BE2C (cell line): Measurements from ENCODE around the gene REEP1.

ENCODE experiments used
- DNase-seq: peaks from one replicate; pipeline ENCODE4 v3.0.0-alpha.2; 2020
- H3K27me3 ChIP-seq: fragments of 250-450 bp; sonication (Bioruptor Pico); 2 replicates; pipeline ENCODE4 v1.5.1; 2020; ENCODE audit warnings: mild to moderate bottlenecking
- H3K36me3 ChIP-seq: fragments of 250-450 bp; sonication (Bioruptor Pico); 2 replicates; pipeline ENCODE4 v1.5.1; 2020; ENCODE audit warnings: mild to moderate bottlenecking
- H3K4me1 ChIP-seq: fragments of 250-450 bp; sonication (Bioruptor Pico); 2 replicates; pipeline ENCODE4 v1.5.1; 2020
- H3K4me3 ChIP-seq: 2 replicates; pipeline ENCODE4 v1.5.1; 2011; ENCODE audit warnings: low read depth, low read length
- H3K9me3 ChIP-seq: fragments of 250-450 bp; sonication (Bioruptor Pico); 2 replicates; pipeline ENCODE4 v1.5.1; 2020
- TF ChIP-seq, protein P1 (sequence below): IDR thresholded peaks from 2 replicates; pipeline ENCODE4 v1.5.1; 2012; ENCODE audit warnings: mild to moderate bottlenecking, low read depth, low read length

Gene REEP1

DNA sequence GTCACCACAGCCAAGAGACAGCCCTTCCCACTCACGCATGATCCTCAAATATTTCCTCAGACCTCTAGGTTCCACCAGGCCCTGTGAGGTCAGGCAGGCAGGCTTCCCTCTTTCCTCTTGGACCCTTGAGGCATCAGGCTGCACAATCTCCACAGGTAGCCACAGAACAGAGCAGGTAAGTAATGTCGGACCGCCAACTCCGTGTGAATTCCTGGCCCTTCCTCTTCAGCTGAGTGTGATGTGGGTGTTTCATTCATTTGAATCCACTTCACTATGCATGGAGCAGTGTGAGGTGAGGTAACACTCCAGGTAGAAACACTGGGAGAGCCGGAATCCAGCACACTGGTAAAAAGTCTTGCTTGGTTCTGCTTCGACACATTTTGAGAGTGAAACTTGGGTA lies 94.2 kb downstream of the REEP1 start:
- H3K36me3 ChIP-seq, result no peaks in the 10 kb centered on the region
- DNase-seq, result no peak
- TF ChIP-seq, protein P1, sequence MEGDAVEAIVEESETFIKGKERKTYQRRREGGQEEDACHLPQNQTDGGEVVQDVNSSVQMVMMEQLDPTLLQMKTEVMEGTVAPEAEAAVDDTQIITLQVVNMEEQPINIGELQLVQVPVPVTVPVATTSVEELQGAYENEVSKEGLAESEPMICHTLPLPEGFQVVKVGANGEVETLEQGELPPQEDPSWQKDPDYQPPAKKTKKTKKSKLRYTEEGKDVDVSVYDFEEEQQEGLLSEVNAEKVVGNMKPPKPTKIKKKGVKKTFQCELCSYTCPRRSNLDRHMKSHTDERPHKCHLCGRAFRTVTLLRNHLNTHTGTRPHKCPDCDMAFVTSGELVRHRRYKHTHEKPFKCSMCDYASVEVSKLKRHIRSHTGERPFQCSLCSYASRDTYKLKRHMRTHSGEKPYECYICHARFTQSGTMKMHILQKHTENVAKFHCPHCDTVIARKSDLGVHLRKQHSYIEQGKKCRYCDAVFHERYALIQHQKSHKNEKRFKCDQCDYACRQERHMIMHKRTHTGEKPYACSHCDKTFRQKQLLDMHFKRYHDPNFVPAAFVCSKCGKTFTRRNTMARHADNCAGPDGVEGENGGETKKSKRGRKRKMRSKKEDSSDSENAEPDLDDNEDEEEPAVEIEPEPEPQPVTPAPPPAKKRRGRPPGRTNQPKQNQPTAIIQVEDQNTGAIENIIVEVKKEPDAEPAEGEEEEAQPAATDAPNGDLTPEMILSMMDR, result no peak
- H3K9me3 ChIP-seq, result no peaks in the 10 kb centered on the region
- no peaks in the 10 kb centered on the region for H3K27me3 ChIP-seq
- H3K4me1 ChIP-seq, result no peaks in the 10 kb centered on the region
- no peak overlapping the region for H3K4me3 ChIP-seq

DNA sequence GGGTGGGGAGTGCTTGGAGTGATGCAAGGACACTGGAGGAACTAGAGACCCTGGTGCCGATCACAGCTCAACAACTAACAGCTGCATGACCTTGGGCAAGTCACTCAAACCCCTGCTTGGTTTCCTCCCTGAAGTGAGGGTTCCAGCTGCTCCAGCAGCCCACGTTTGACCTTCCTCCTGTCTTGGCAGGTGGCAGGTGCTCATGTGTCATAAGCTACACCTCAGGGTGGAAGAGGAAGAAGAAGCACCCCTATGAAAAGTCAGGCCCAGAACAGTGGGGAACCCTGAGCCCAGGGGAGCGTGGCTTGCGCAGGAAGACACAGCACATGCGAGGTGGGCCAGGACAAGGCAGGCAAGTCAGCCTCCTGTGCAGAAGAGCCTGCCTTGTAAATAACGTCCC lies 95.8 kb downstream of the REEP1 start:
- Histone ChIP-seq H3K4me3 (no peak overlapping the region), H3K36me3 (no peaks in the 10 kb centered on the region), H3K27me3 (no peaks in the 10 kb centered on the region), H3K4me1 (no peaks in the 10 kb centered on the region), H3K9me3 (no peaks in the 10 kb centered on the region)
- TF ChIP-seq, protein P1, result no peak
- no peak for DNase-seq

DNA sequence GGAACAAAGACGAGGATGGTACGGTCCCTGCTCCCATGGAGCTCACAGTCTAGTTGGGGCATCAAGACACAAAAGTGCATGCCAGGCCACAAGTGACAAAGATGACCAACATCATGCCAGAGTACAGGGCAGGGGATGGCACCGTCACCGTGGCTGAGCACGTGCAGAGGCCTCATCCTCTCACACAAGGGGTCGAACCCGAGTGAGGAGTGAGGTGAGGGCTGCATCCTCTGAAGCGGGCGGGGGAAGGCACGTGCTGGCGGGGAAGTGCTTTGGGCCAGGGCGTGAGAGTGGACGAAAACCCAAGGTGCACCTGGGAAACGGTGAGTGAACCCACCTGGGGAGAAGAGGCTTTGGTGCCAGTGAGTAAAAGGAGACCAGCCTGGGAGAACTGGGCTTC lies 97.2 kb downstream of the REEP1 start:
- H3K36me3 ChIP-seq, result no peaks in the 10 kb centered on the region

DNA sequence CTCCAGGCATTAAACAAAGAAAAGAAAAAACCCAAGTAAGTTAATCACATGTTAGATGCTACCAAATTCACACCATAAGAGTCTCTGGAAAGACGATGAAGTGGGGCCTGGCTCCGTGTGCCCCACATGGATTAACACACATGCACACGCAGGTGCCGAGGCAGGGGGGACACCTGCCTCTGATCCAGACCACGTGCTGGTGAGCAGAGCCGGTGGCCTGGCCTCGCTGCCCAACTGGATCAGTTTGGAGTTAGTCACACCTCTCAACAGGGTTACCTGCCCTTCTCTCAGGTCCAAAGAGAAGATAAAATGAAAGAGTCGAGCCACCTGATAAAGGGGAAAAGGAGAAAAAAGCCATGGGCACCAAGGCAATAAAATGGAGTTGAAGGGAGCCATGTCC lies 97.7 kb downstream of the REEP1 start:
- Histone ChIP-seq H3K4me1 (no peaks in the 10 kb centered on the region), H3K4me3 (no peak overlapping the region), H3K27me3 (no peaks in the 10 kb centered on the region), H3K9me3 (no peaks in the 10 kb centered on the region), H3K36me3 (no peaks in the 10 kb centered on the region)
- DNase-seq, result no peak
- TF ChIP-seq, protein P1, result no peak

More for the DNA sequence above, 97.2 kb downstream of the REEP1 start:
- TF ChIP-seq, protein P1, result no peak
- DNase-seq, result no peak
- H3K4me1 ChIP-seq, result no peaks in the 10 kb centered on the region
- H3K9me3 ChIP-seq, result no peaks in the 10 kb centered on the region
- no peak overlapping the region for H3K4me3 ChIP-seq
- H3K27me3 ChIP-seq, result no peaks in the 10 kb centered on the region

DNA sequence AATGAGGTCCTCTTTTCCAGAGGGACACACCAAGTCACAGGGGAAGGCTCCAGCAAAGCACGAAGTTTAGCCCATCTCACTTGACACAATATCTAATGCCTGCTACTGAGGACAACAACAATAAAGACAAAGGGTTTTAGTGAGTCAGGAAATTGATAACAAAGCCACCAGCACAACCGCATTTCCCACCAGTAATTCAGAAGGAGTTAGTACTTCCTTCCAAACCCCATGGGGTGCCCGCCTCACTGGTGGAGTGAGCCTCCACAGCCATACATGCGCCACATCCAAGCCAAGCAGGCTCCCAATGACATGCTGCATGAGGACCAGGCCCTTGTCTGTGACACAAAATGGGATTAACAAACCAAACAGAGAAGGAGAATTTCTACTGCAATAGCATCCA lies 98.1 kb downstream of the REEP1 start:
- DNase-seq, result no peak
- Histone ChIP-seq H3K27me3 (no peaks in the 10 kb centered on the region), H3K4me3 (no peak overlapping the region), H3K4me1 (no peaks in the 10 kb centered on the region), H3K9me3 (no peaks in the 10 kb centered on the region), H3K36me3 (no peaks in the 10 kb centered on the region)
- TF ChIP-seq, protein P1, result no peak

DNA sequence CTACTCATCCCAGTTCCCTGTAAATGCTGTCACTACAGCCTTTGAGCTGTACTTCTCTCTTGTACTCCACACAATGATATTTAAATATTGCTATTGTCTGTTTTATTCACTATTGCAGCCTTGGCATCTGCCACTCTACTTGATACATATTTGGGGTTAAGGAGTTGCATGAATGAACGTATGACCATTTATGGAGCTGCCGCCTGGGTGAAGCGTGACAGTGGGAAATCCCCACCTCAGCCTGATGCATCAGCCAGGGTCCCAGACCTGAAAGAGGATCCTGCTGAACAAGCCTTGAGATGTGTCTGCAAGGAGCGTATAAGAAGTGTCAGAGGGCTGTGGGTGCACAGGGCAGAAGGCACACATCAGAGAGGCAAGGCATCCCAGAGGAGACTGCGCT lies 99.1 kb downstream of the REEP1 start:
- Histone ChIP-seq H3K27me3 (no peaks in the 10 kb centered on the region), H3K4me1 (no peaks in the 10 kb centered on the region), H3K36me3 (no peaks in the 10 kb centered on the region), H3K4me3 (no peak overlapping the region), H3K9me3 (no peaks in the 10 kb centered on the region)
- TF ChIP-seq, protein P1, result no peak
- DNase-seq, result no peak
